MM.1S (cell line): Measurements from ENCODE around the gene FCRL5.

ENCODE experiments used
- DNase-seq: peaks from one replicate; pipeline ENCODE4 v3.0.0-alpha.2; 2015
- H2AFZ ChIP-seq: fragments of 300-600 bp; sonication (generic); 2 replicates; pipeline ENCODE4 v1.6.0; 2016; ENCODE audit warnings: antibody characterized with exemption, low read length
- H3F3A ChIP-seq: fragments of 300-600 bp; sonication (generic); 2 replicates; pipeline ENCODE4 v1.6.1; 2016; ENCODE audit warnings: mild to moderate bottlenecking, antibody characterized with exemption, low read length, moderate library complexity, mixed read lengths; ENCODE audit not compliant: insufficient read depth
- H3K27ac ChIP-seq: fragments of 300-600 bp; sonication (generic); 2 replicates; pipeline ENCODE4 v1.5.1; 2016; ENCODE audit warnings: mild to moderate bottlenecking, low read length
- H3K27me3 ChIP-seq: fragments of 300-600 bp; sonication (generic); replicated peaks from 2 replicates; pipeline ENCODE4 v1.6.0; 2016; ENCODE audit warnings: low read length; ENCODE audit not compliant: insufficient read depth
- H3K36me3 ChIP-seq: fragments of 300-600 bp; sonication (generic); replicated peaks from 2 replicates; pipeline ENCODE4 v1.6.1; 2016; ENCODE audit warnings: mild to moderate bottlenecking, low read length, mixed read lengths; ENCODE audit not compliant: insufficient read depth
- H3K4me1 ChIP-seq: fragments of 300-600 bp; sonication (generic); 2 replicates; pipeline ENCODE4 v1.6.1; 2016; ENCODE audit warnings: low read length, mixed read lengths
- H3K4me2 ChIP-seq: fragments of 300-600 bp; sonication (generic); 2 replicates; pipeline ENCODE4 v1.6.0; 2016; ENCODE audit warnings: low read depth, low read length
- H3K4me3 ChIP-seq: fragments of 300-600 bp; sonication (generic); 2 replicates; pipeline ENCODE4 v1.5.1; 2016; ENCODE audit warnings: low read length, mixed read lengths
- H3K79me2 ChIP-seq: fragments of 300-600 bp; sonication (generic); 2 replicates; pipeline ENCODE4 v1.6.1; 2016; ENCODE audit warnings: mixed run types, low read length, mixed read lengths
- H3K9ac ChIP-seq: fragments of 300-600 bp; sonication (generic); 2 replicates; pipeline ENCODE4 v1.6.1; 2016; ENCODE audit warnings: low read length, mixed read lengths
- H3K9me2 ChIP-seq: fragments of 300-600 bp; sonication (generic); replicated peaks from 2 replicates; pipeline ENCODE4 v1.6.1; 2016; ENCODE audit warnings: mild to moderate bottlenecking, low read length, mixed read lengths; ENCODE audit not compliant: insufficient read depth
- H3K9me3 ChIP-seq: fragments of 300-600 bp; sonication (generic); replicated peaks from 2 replicates; pipeline ENCODE4 v1.6.1; 2016; ENCODE audit warnings: mild to moderate bottlenecking, low read length, mixed read lengths; ENCODE audit not compliant: insufficient read depth
- H4K20me1 ChIP-seq: fragments of 300-600 bp; sonication (generic); 2 replicates; pipeline ENCODE4 v1.6.1; 2016; ENCODE audit warnings: mild to moderate bottlenecking, low read length, moderate library complexity, mixed read lengths; ENCODE audit not compliant: insufficient read depth
- CTCF ChIP-seq: fragments of 300-600 bp; sonication (generic); IDR thresholded peaks from 2 replicates; pipeline ENCODE4 v1.5.1; 2016; ENCODE audit warnings: antibody characterized with exemption, low read length, mixed read lengths
- EZH2 ChIP-seq: fragments of 300-600 bp; sonication (generic); optimal IDR thresholded peaks from 2 replicates; pipeline ENCODE3; 2017; ENCODE audit warnings: low read depth, mild to moderate bottlenecking, antibody characterized with exemption, low read length, mixed read lengths
- EZH2phosphoT487 ChIP-seq: fragments of 300-600 bp; sonication (generic); IDR thresholded peaks from 2 replicates; pipeline ENCODE4 v1.6.1; 2018; ENCODE audit warnings: antibody characterized with exemption, low read length

FCRL5 gene

GRCh38 chr1:157551694-157552693, at the start of gene FCRL5:
Gene FCRL5, minus strand, starts transcription at chr1:157552515. Its CDS starts 153 bp downstream, at chr1:157552362.
- Histone ChIP-seq H3K4me3 (no peak within 1 kb of the TSS), H3F3A (peaks cover 8% of the 10 kb centered on the region), H3K27me3 (peaks cover 14% of the 10 kb centered on the region; the same call in 1 of the 2 replicates), H3K9me2 (no peaks in the 10 kb centered on the region), H3K9me3 (no peaks in the 10 kb centered on the region), H3K36me3 (no peaks in the 10 kb centered on the region), H4K20me1 (no peaks in the 10 kb centered on the region), H2AFZ (no peak within 1 kb of the TSS), H3K4me2 (peak within 1 kb of the TSS; percentile 26), H3K4me1 (peaks cover 17% of the 10 kb centered on the region), H3K27ac (no peak within 1 kb of the TSS), H3K9ac (no peak within 1 kb of the TSS), H3K79me2 (no peaks in the 10 kb centered on the region)
- TF ChIP-seq EZH2, result no peak
- no peak for TF ChIP-seq CTCF
- TF ChIP-seq EZH2phosphoT487, result no peak
- peak; percentile 57 for DNase-seq

- H3K27me3 ChIP-seq, result peaks cover 60% of the 10 kb centered on the region
- TF ChIP-seq EZH2phosphoT487, result no peak
- TF ChIP-seq EZH2, result no peak
- no peak for TF ChIP-seq CTCF
- no peak overlapping the region for H3K4me2 ChIP-seq
- H3K27ac ChIP-seq, result no peak overlapping the region
- no peaks in the 10 kb centered on the region for H3K9me3 ChIP-seq
- H3K9ac ChIP-seq, result no peak overlapping the region
- DNase-seq, result no peak
- 0 out of 2 replicates have a peak, but pooled peaks cover 3% of the 10 kb centered on the region for H4K20me1 ChIP-seq
- no peaks in the 10 kb centered on the region for H3K9me2 ChIP-seq
- peaks cover 29% of the 10 kb centered on the region for H3F3A ChIP-seq
- H3K4me3 ChIP-seq, result no peak overlapping the region
- no peaks in the 10 kb centered on the region for H3K36me3 ChIP-seq
- no peak overlapping the region for H2AFZ ChIP-seq
- peaks cover 35% of the 10 kb centered on the region for H3K4me1 ChIP-seq
- no peaks in the 10 kb centered on the region for H3K79me2 ChIP-seq
Observed at GRCh38 chr1:157600236-157600635, 47.9 kb upstream of the FCRL5 start.

- peak within 1 kb of the TSS; percentile 22; the same call in 1 of the 2 replicates for H3K4me2 ChIP-seq
- DNase-seq, result peak; percentile 81
Observed at GRCh38 chr1:157597959-157598667, 45.8 kb upstream of the FCRL5 start, which contains the start of gene FCRL4. Gene FCRL4, minus strand, starts transcription at chr1:157598085. Its CDS starts 141 bp downstream, at chr1:157597944.

More at GRCh38 chr1:157597959-157598667, 45.8 kb upstream of the FCRL5 start, which contains the start of gene FCRL4:
- no peak within 1 kb of the TSS for H2AFZ ChIP-seq
- peaks cover 35% of the 10 kb centered on the region for H3F3A ChIP-seq
- peaks cover 43% of the 10 kb centered on the region for H3K4me1 ChIP-seq
- H3K9me3 ChIP-seq, result no peaks in the 10 kb centered on the region
- TF ChIP-seq EZH2 (no peak), EZH2phosphoT487 (no peak), CTCF (no peak)
- H3K36me3 ChIP-seq, result no peaks in the 10 kb centered on the region
- H3K4me3 ChIP-seq, result no peak within 1 kb of the TSS
- H3K79me2 ChIP-seq, result no peaks in the 10 kb centered on the region
- peaks cover 78% of the 10 kb centered on the region for H3K27me3 ChIP-seq
- no peak within 1 kb of the TSS for H3K9ac ChIP-seq
- 0 out of 2 replicates have a peak, but pooled peaks cover 3% of the 10 kb centered on the region for H4K20me1 ChIP-seq
- H3K27ac ChIP-seq, result no peak within 1 kb of the TSS
- H3K9me2 ChIP-seq, result no peaks in the 10 kb centered on the region
